SJSA1 (cell line): ENCODE data around the gene PTPRG. TPM values are rescaled to one million over a fixed set of nuclear protein-coding genes. Genes with fewer than 3 reads are reported as not detected.
A peak's percentile ranks its signal among the peaks of the same experiment; 100 is the strongest.

Experiments used
- DNase-seq, 2 experiments: peaks; one replicate each; pipeline ENCODE4 v3.0.0-alpha.2; 2015 to 2020; ENCODE audit warnings: low spot score in 2 of 2, low read depth in 1 of 2
- H3K27ac ChIP-seq: fragments of 250-450 bp; sonication (Bioruptor Pico); 2 replicates; pipeline ENCODE4 v1.5.1; 2020; ENCODE audit warnings: mild to moderate bottlenecking, moderate library complexity
- H3K27me3 ChIP-seq: fragments of 250-450 bp; sonication (Bioruptor Pico); replicated peaks from 2 replicates; pipeline ENCODE4 v1.5.1; 2020; ENCODE audit warnings: mild to moderate bottlenecking, moderate library complexity
- H3K36me3 ChIP-seq: fragments of 250-450 bp; sonication (Bioruptor Pico); 2 replicates; pipeline ENCODE4 v1.5.1; 2020; ENCODE audit warnings: mild to moderate bottlenecking
- H3K4me1 ChIP-seq: fragments of 250-450 bp; sonication (Bioruptor Pico); replicated peaks from 2 replicates; pipeline ENCODE4 v1.6.1; 2021; ENCODE audit warnings: mild to moderate bottlenecking
- H3K4me3 ChIP-seq: fragments of 250-450 bp; sonication (Bioruptor Pico); 2 replicates; pipeline ENCODE4 v1.5.1; 2020; ENCODE audit warnings: mild to moderate bottlenecking
- H3K9me3 ChIP-seq: fragments of 250-450 bp; sonication (Bioruptor Pico); replicated peaks from 2 replicates; pipeline ENCODE4 v1.5.1; 2020; ENCODE audit warnings: mild to moderate bottlenecking
- total RNA-seq: library from RNA; depleted of rRNA; stranded (reverse); fragments of >200 nt; shearing (Covaris generic); gene quantifications from 2 replicates; pipeline ENCODE4 v1.2.3, GENCODE V29; 2014; rRNA removed

Gene PTPRG
- 13.6 and 18.5 TPM in 2 replicates for total RNA-seq

DNA sequence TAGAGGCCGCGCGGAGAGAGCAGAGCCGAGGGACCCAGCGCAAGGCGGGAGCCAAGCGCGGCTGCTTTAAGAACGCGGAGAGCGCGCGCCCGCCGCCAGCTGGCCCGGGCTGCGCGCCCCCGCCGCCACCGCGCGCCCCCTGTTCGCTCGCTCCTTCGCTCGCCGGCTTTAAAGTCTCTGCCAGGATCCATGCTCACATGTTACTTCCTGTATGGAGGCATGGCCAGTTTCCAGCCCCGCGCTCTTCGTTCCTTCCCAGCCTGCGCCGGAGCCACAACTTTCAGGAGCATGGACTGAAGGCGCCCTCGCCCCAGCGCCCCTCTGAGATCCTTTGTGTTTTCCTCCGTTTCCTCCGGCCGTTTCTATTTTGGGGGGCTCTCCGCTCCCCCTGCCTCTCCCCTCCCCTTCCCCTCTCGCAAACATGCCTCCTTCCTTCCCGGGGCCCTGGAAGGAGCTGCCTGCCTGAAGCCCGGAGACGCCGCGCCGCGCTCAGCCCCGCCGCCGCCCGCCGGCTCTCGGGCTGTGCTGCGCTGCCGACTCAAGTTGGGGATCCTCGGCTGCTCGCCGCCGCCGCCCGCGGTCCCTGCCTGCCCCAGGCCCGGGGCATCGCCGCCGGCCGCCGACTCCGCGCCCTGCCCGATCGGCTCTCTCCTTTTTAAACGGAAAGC is at the start of gene PTPRG:
Gene PTPRG, plus strand, starts transcription at position 198 of the 668 bp plus-strand sequence. CDS start 717 bp downstream, outside the sequence.
- H3K4me1 ChIP-seq = peaks cover 7% of the 10 kb centered on the region; the same call in 1 of the 2 replicates
- H3K27ac ChIP-seq = peak within 1 kb of the TSS; percentile 82
- H3K4me3 ChIP-seq = peak within 1 kb of the TSS; percentile 72
- H3K9me3 ChIP-seq = no peaks in the 10 kb centered on the region
- H3K27me3 ChIP-seq = no peaks in the 10 kb centered on the region
- H3K36me3 ChIP-seq = peaks cover 10% of the 10 kb centered on the region
- DNase-seq = peak; percentile 81 to 89

- Histone ChIP-seq H3K4me3 (no peak overlapping the region), H3K9me3 (no peaks in the 10 kb centered on the region), H3K4me1 (no peaks in the 10 kb centered on the region), H3K27me3 (no peaks in the 10 kb centered on the region), H3K36me3 (no peaks in the 10 kb centered on the region), H3K27ac (no peak overlapping the region)
- DNase-seq = no peak
These were observed 42.8 kb upstream of the PTPRG start for GRCh38 chr3:61518590-61518989.

DNA sequence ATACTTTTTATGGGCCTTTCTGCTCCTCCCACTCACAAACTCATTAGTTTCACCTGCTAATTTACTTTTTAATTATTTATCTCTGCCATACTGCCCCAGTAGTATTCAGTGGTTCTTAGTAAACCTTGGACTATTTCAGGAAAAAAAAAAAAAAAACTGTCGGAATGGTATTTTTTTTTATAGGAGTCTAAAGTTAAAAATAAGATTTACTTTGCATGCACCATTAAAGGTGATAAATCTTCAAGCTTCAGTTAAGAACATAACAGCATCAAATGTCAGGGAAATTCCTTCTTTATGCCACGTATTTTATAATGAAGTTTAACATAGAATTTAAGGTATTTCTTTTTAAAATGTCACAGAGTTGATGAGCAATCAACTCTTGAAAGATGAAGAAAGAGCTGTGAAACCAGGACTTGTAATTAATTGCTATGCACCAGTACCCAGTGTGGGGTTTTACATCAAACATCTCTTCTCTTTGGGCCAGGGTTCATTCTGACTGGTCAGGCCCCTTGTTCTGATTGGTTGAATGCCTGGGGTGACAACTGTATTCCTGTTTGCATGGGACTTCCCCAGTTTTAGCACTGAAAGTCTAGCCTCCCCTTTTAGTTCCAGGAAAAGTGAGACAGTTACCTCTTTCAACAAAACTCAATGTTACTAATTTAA is 40.3 kb upstream of the PTPRG start:
- Histone ChIP-seq H3K27me3 (no peaks in the 10 kb centered on the region), H3K36me3 (no peaks in the 10 kb centered on the region), H3K4me1 (no peaks in the 10 kb centered on the region), H3K4me3 (no peak overlapping the region), H3K9me3 (no peaks in the 10 kb centered on the region), H3K27ac (no peak overlapping the region)
- no peak for DNase-seq

GRCh38 chr3:61522060-61522459 is 39.3 kb upstream of the PTPRG start:
- H3K36me3 ChIP-seq = no peaks in the 10 kb centered on the region
- no peaks in the 10 kb centered on the region for H3K4me1 ChIP-seq
- H3K27ac ChIP-seq = no peak overlapping the region
- H3K4me3 ChIP-seq = no peak overlapping the region
- H3K27me3 ChIP-seq = no peaks in the 10 kb centered on the region
- no peaks in the 10 kb centered on the region for H3K9me3 ChIP-seq
- DNase-seq = no peak

GRCh38 chr3:61522626-61523025 is 38.7 kb upstream of the PTPRG start:
- H3K4me3 ChIP-seq = no peak overlapping the region
- no peaks in the 10 kb centered on the region for H3K36me3 ChIP-seq
- H3K27ac ChIP-seq = no peak overlapping the region
- no peaks in the 10 kb centered on the region for H3K9me3 ChIP-seq
- H3K27me3 ChIP-seq = no peaks in the 10 kb centered on the region
- DNase-seq = no peak
- H3K4me1 ChIP-seq = no peaks in the 10 kb centered on the region

DNA sequence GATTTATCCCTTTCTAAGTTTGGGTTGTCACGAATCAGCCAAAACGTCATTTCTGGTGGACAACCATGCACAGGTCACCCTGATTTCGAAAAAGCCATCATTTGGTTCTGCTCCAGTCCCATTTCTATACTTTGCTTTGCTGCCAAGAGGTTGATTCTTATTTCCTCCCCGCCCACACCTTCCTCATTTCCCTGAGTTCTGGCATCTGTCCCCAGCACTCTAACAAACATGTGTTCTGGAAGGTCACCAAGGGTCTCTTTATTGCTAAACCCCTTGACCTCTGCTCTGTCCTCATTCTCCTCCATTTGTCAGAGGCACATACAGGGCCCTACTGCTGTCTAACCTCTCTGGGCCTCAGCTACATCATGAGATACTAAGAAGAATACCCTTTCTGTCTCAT is 36.4 kb upstream of the PTPRG start:
- no peaks in the 10 kb centered on the region for H3K27me3 ChIP-seq
- H3K27ac ChIP-seq = no peak overlapping the region
- H3K36me3 ChIP-seq = no peaks in the 10 kb centered on the region
- H3K4me1 ChIP-seq = no peaks in the 10 kb centered on the region
- H3K9me3 ChIP-seq = no peaks in the 10 kb centered on the region
- no peak for DNase-seq
- no peak overlapping the region for H3K4me3 ChIP-seq

GRCh38 chr3:61526308-61526707 is 35.1 kb upstream of the PTPRG start:
- Histone ChIP-seq H3K36me3 (no peaks in the 10 kb centered on the region), H3K4me1 (no peaks in the 10 kb centered on the region), H3K4me3 (no peak overlapping the region), H3K9me3 (no peaks in the 10 kb centered on the region), H3K27me3 (no peaks in the 10 kb centered on the region), H3K27ac (no peak overlapping the region)
- DNase-seq = no peak

DNA sequence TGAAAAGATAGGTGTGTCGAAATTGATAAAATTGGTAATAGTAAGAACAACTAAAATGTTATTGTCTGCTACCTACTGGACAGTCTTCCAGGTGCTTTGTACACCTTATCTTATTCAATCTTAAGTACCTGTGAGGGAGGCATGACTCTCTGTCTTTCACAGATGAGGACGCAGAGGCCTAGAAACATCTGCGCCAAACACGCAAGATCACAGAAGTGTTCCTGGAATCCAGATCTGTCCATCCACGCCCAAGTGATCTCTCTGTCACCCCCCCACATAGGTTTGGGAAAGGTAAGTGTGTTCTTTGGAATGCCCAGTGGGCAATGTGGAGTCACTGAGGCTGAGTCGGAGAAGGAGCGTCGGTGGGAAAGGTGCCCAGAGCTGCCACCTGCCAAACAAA is 34.4 kb upstream of the PTPRG start:
- no peak for DNase-seq
- no peaks in the 10 kb centered on the region for H3K36me3 ChIP-seq
- no peaks in the 10 kb centered on the region for H3K4me1 ChIP-seq
- no peak overlapping the region for H3K4me3 ChIP-seq
- no peak overlapping the region for H3K27ac ChIP-seq
- no peaks in the 10 kb centered on the region for H3K27me3 ChIP-seq
- H3K9me3 ChIP-seq = no peaks in the 10 kb centered on the region

GRCh38 chr3:61530355-61530754 is 31.0 kb upstream of the PTPRG start:
- no peaks in the 10 kb centered on the region for H3K4me1 ChIP-seq
- H3K9me3 ChIP-seq = no peaks in the 10 kb centered on the region
- H3K4me3 ChIP-seq = no peak overlapping the region
- no peaks in the 10 kb centered on the region for H3K27me3 ChIP-seq
- no peak overlapping the region for H3K27ac ChIP-seq
- H3K36me3 ChIP-seq = no peaks in the 10 kb centered on the region
- no peak for DNase-seq

GRCh38 chr3:61531528-61531927 is 29.8 kb upstream of the PTPRG start:
- Histone ChIP-seq H3K27ac (no peak overlapping the region), H3K27me3 (no peaks in the 10 kb centered on the region), H3K4me3 (no peak overlapping the region), H3K36me3 (no peaks in the 10 kb centered on the region), H3K4me1 (no peaks in the 10 kb centered on the region), H3K9me3 (no peaks in the 10 kb centered on the region)
- DNase-seq = no peak

DNA sequence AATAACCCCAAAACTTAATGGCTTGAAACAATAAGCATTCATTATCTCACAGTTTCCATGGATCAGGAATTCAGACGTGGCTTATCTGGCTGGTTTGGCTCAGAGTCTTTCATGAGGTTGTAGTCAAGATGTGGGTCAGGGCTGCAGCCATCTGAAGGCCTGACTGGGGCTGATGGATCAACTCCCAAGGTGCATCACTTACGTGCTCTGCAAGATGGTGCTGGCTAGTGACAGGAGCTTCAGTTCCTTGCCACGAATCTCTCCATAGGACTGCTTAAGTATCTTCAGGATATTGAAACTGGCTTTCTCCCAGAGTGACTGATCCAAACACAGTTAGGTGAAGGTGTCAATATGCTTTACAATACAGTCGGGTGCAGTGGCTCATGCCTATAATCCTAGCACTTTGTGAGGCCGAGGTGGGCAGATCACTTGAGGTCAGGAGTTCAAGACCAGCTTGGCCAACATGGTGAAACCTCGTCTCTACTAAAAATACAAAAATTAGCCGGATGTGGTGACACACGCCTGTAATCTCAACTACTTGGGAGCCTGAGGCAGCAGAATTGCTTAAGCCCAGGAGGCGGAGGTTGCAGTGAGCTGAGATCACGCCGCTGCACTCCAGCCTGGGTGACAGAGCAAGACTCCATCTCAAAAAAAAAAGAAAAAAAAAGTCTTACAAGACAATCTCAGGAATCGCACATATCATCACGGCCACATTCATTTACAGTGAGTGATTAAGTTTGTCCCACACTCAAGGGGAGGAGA is 28.5 kb upstream of the PTPRG start:
- H3K9me3 ChIP-seq = no peaks in the 10 kb centered on the region
- H3K36me3 ChIP-seq = no peaks in the 10 kb centered on the region
- no peaks in the 10 kb centered on the region; the same call in 1 of the 2 replicates for H3K4me1 ChIP-seq
- DNase-seq = no peak
- no peaks in the 10 kb centered on the region for H3K27me3 ChIP-seq
- no peak overlapping the region for H3K4me3 ChIP-seq
- H3K27ac ChIP-seq = no peak overlapping the region

DNA sequence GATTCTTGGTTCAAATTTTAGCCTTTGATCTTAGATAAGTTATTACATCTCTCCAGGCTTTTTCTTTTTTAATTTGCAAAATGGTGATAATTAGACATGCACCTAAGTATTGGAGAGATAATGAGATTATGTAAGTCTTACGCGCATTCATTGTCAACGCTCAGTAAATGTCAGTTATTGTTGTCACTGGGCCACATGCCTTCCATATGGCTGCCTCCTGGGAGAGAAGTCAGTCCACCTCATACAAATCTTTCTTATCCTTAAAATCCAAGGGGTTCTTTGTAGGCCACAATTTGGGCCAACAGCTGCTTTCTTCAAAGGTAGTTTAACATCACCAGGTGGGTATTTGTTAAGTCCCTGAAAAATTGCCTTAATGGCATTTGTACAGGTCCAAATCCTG is 25.5 kb upstream of the PTPRG start:
- no peaks in the 10 kb centered on the region for H3K27me3 ChIP-seq
- no peaks in the 10 kb centered on the region for H3K9me3 ChIP-seq
- no peaks in the 10 kb centered on the region for H3K36me3 ChIP-seq
- H3K4me3 ChIP-seq = no peak overlapping the region
- H3K27ac ChIP-seq = no peak overlapping the region
- DNase-seq = no peak
- H3K4me1 ChIP-seq = no peaks in the 10 kb centered on the region; the same call in 1 of the 2 replicates

GRCh38 chr3:61537366-61537765 is 24.0 kb upstream of the PTPRG start:
- Histone ChIP-seq H3K27ac (no peak overlapping the region), H3K4me1 (no peaks in the 10 kb centered on the region; the same call in 1 of the 2 replicates), H3K4me3 (no peak overlapping the region), H3K27me3 (no peaks in the 10 kb centered on the region), H3K9me3 (no peaks in the 10 kb centered on the region), H3K36me3 (no peaks in the 10 kb centered on the region)
- no peak for DNase-seq

DNA sequence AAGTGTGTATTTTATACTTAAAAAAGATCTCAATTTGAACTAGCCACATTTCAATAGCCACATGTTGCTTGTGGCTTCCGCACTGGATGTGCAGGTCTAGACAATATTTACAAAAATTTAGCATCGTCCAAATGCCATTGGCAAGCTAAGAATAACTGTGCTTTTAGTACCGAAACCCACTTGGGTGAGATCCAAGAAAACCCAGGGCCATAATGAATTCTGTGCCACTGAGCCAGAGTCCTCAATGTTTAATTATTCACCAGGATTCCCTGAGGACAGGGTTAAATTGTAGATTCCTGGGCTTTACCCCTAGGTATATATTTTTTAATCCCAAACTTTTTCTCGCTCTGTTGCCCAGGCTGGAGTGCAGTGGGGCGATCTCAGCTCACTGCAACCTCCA is 22.9 kb upstream of the PTPRG start:
- Histone ChIP-seq H3K27me3 (no peaks in the 10 kb centered on the region), H3K36me3 (no peaks in the 10 kb centered on the region), H3K4me3 (no peak overlapping the region), H3K4me1 (no peaks in the 10 kb centered on the region; the same call in 1 of the 2 replicates), H3K27ac (no peak overlapping the region), H3K9me3 (no peaks in the 10 kb centered on the region)
- DNase-seq = no peak
